Activated CD4-positive, CD25-positive, alpha-beta regulatory T cell treated with anti-CD3 and anti-CD28 coated beads, Interleukin-2, amount 50 U/mL, for 24 hours (primary cell): ENCODE measurements around the gene GLI3.

Source experiments
- ATAC-seq, 2 donors: fragments of 150-1000 bp; cut with Tn5 transposase; one replicate each; pipeline ENCODE4 v1.10.0; 2021; ENCODE audit warnings: mild to moderate bottlenecking in 1 of 2, moderate library complexity in 1 of 2

Gene GLI3

GRCh38 chr7:42137431-42137830, 99.6 kb downstream of the GLI3 start:
- ATAC-seq = no peak

- no peak for ATAC-seq
These were observed 101.3 kb downstream of the GLI3 start for GRCh38 chr7:42135728-42136127.

GRCh38 chr7:42134276-42134876, 102.6 kb downstream of the GLI3 start:
- ATAC-seq = no peak

- ATAC-seq = no peak
These were observed 103.7 kb downstream of the GLI3 start for GRCh38 chr7:42133321-42133720.

GRCh38 chr7:42128703-42129102, 108.3 kb downstream of the GLI3 start:
- no peak for ATAC-seq

GRCh38 chr7:42127232-42127622, 109.8 kb downstream of the GLI3 start:
- no peak for ATAC-seq

- no peak for ATAC-seq
These were observed 110.4 kb downstream of the GLI3 start for GRCh38 chr7:42126475-42127231.

GRCh38 chr7:42125321-42125720, 111.7 kb downstream of the GLI3 start:
- ATAC-seq = no peak

GRCh38 chr7:42123716-42124115, 113.3 kb downstream of the GLI3 start:
- ATAC-seq = no peak

GRCh38 chr7:42120191-42120590, 116.8 kb downstream of the GLI3 start:
- ATAC-seq = no peak

GRCh38 chr7:42117201-42117600, 119.8 kb downstream of the GLI3 start:
- ATAC-seq = no peak

GRCh38 chr7:42115795-42116194, 121.2 kb downstream of the GLI3 start:
- no peak for ATAC-seq

- no peak for ATAC-seq
These were observed 126.7 kb downstream of the GLI3 start for GRCh38 chr7:42110333-42110732.

GRCh38 chr7:42108803-42109528, 128.0 kb downstream of the GLI3 start:
- ATAC-seq = no peak

GRCh38 chr7:42107484-42108240, 129.3 kb downstream of the GLI3 start:
- ATAC-seq = no peak

- no peak for ATAC-seq
These were observed 130.4 kb downstream of the GLI3 start for GRCh38 chr7:42106562-42106961.

- no peak for ATAC-seq
These were observed 131.3 kb downstream of the GLI3 start for GRCh38 chr7:42105554-42106358.

GRCh38 chr7:42104694-42105093, 132.3 kb downstream of the GLI3 start:
- no peak for ATAC-seq

- ATAC-seq = no peak
These were observed 132.8 kb downstream of the GLI3 start for GRCh38 chr7:42104231-42104630.

- no peak for ATAC-seq
These were observed 133.6 kb downstream of the GLI3 start for GRCh38 chr7:42103456-42103855.

- no peak for ATAC-seq
These were observed 134.0 kb downstream of the GLI3 start for GRCh38 chr7:42103020-42103419.

GRCh38 chr7:42102301-42102700, 134.7 kb downstream of the GLI3 start:
- ATAC-seq = no peak
